ENCODE data around the gene OR51B4. TPM values are rescaled to one million over a fixed set of nuclear protein-coding genes. Genes with fewer than 3 reads are reported as not detected.

Gene OR51B4
- polyA plus RNA-seq, 1 donor from 2014 or later, result not detected

DNA sequence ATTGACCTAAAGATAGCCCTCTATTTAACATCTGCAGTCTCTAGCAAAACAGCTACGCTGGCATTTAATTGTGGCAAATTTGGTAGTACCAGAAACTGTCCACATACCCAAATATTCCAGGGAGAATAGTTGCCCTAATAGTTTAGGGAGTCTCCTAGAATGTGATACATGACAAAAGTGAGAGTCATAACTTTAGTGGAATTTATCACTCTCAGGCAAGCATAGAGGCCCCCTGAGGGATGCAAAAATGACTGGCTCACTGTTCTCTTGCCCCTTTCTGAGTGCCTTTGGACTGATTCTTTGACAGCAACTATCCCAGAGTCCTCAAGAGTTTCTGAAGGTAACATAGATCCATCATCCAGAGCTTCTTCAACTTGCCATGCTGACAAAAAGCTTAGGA is 2.3 kb upstream of the OR51B4 start:
- H3K9me2 ChIP-seq (ENCODE audit: insufficient read depth, low read length), result no peaks in the 10 kb centered on the region
- H3K79me2 ChIP-seq (replicated peaks; ENCODE audit: insufficient read depth, low read length), result no peaks in the 10 kb centered on the region
- no peak overlapping the region for H3K4me2 ChIP-seq (ENCODE audit: low read length)
- no peaks in the 10 kb centered on the region for H3K27me3 ChIP-seq (ENCODE audit: insufficient read depth, low read depth, low read length)
- H3K9me3 ChIP-seq (ENCODE audit: low read length), result no peaks in the 10 kb centered on the region
- no peak overlapping the region for H2AFZ ChIP-seq (ENCODE audit: low read depth, low read length)
- TF ChIP-seq TAF1 (IDR thresholded peaks at IDR 0.05; ENCODE audit: low read depth), result no peak
- TF ChIP-seq EP300 (conservative IDR thresholded peaks at IDR 0.05; ENCODE audit: poor library complexity, severe bottlenecking), result no peak
- TF ChIP-seq EZH2 (IDR thresholded peaks at IDR 0.05; ENCODE audit: borderline replicate concordance, insufficient read depth, low read length, poor library complexity, severe bottlenecking), result no peak
- no peak for TF ChIP-seq RAD21 (conservative IDR thresholded peaks at IDR 0.05)
- TF ChIP-seq, protein P1, sequence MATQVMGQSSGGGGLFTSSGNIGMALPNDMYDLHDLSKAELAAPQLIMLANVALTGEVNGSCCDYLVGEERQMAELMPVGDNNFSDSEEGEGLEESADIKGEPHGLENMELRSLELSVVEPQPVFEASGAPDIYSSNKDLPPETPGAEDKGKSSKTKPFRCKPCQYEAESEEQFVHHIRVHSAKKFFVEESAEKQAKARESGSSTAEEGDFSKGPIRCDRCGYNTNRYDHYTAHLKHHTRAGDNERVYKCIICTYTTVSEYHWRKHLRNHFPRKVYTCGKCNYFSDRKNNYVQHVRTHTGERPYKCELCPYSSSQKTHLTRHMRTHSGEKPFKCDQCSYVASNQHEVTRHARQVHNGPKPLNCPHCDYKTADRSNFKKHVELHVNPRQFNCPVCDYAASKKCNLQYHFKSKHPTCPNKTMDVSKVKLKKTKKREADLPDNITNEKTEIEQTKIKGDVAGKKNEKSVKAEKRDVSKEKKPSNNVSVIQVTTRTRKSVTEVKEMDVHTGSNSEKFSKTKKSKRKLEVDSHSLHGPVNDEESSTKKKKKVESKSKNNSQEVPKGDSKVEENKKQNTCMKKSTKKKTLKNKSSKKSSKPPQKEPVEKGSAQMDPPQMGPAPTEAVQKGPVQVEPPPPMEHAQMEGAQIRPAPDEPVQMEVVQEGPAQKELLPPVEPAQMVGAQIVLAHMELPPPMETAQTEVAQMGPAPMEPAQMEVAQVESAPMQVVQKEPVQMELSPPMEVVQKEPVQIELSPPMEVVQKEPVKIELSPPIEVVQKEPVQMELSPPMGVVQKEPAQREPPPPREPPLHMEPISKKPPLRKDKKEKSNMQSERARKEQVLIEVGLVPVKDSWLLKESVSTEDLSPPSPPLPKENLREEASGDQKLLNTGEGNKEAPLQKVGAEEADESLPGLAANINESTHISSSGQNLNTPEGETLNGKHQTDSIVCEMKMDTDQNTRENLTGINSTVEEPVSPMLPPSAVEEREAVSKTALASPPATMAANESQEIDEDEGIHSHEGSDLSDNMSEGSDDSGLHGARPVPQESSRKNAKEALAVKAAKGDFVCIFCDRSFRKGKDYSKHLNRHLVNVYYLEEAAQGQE (IDR thresholded peaks at IDR 0.05; ENCODE audit: borderline replicate concordance), result no peak
- no peak for TF ChIP-seq POLR2AphosphoS5 (IDR thresholded peaks at IDR 0.05)
- TF ChIP-seq SMC3 (conservative IDR thresholded peaks at IDR 0.05; ENCODE audit: poor library complexity), result no peak
- no peak for TF ChIP-seq MXI1 (conservative IDR thresholded peaks at IDR 0.05; ENCODE audit: poor library complexity, severe bottlenecking)
- TF ChIP-seq, protein P2, sequence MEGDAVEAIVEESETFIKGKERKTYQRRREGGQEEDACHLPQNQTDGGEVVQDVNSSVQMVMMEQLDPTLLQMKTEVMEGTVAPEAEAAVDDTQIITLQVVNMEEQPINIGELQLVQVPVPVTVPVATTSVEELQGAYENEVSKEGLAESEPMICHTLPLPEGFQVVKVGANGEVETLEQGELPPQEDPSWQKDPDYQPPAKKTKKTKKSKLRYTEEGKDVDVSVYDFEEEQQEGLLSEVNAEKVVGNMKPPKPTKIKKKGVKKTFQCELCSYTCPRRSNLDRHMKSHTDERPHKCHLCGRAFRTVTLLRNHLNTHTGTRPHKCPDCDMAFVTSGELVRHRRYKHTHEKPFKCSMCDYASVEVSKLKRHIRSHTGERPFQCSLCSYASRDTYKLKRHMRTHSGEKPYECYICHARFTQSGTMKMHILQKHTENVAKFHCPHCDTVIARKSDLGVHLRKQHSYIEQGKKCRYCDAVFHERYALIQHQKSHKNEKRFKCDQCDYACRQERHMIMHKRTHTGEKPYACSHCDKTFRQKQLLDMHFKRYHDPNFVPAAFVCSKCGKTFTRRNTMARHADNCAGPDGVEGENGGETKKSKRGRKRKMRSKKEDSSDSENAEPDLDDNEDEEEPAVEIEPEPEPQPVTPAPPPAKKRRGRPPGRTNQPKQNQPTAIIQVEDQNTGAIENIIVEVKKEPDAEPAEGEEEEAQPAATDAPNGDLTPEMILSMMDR (IDR thresholded peaks at IDR 0.05; ENCODE audit: poor library complexity, severe bottlenecking), result no peak
- no peak overlapping the region for H3K27ac ChIP-seq (ENCODE audit: low read length)
- H4K20me1 ChIP-seq (ENCODE audit: insufficient read depth), result no peaks in the 10 kb centered on the region
- no peak overlapping the region for H3K4me3 ChIP-seq (ENCODE audit: low read length)
- no peaks in the 10 kb centered on the region for H3K36me3 ChIP-seq (ENCODE audit: insufficient read depth, low read length)
- H3F3A ChIP-seq (ENCODE audit: insufficient read depth, low read length, poor library complexity, severe bottlenecking), result no peaks in the 10 kb centered on the region
- no peak overlapping the region for H3K9ac ChIP-seq (ENCODE audit: low read length)

DNA sequence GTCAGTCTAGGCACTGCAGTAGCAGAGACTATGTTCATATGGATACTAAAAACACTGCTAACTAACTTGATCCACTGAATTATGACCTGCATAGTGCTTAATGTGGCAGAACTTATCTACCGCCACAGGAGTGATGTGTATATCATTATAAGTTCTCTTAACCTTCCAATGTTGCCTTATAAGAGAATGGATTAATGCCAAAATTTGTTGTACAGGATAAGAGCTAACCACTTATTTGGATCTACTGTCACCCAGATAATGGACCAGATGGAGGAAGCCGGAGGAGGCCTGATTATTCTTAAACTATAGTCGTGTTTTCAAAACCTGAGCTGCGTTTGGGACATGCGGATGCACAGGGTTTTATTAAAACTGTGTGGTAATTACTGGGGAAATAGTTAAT is 1.9 kb upstream of the OR51B4 start:
- Histone ChIP-seq H3F3A (ENCODE audit: insufficient read depth, low read length, poor library complexity, severe bottlenecking) (no peaks in the 10 kb centered on the region), H3K4me2 (ENCODE audit: low read length) (no peak overlapping the region), H3K4me3 (ENCODE audit: low read length) (no peak overlapping the region), H4K20me1 (ENCODE audit: insufficient read depth) (no peaks in the 10 kb centered on the region), H3K9me2 (ENCODE audit: insufficient read depth, low read length) (no peaks in the 10 kb centered on the region), H3K27me3 (ENCODE audit: insufficient read depth, low read depth, low read length) (no peaks in the 10 kb centered on the region), H3K79me2 (replicated peaks; ENCODE audit: insufficient read depth, low read length) (no peaks in the 10 kb centered on the region), H2AFZ (ENCODE audit: low read depth, low read length) (no peak overlapping the region), H3K9ac (ENCODE audit: low read length) (no peak overlapping the region), H3K9me3 (ENCODE audit: low read length) (no peaks in the 10 kb centered on the region), H3K36me3 (ENCODE audit: insufficient read depth, low read length) (no peaks in the 10 kb centered on the region), H3K27ac (ENCODE audit: low read length) (no peak overlapping the region)
- TF ChIP-seq EP300 (conservative IDR thresholded peaks at IDR 0.05; ENCODE audit: poor library complexity, severe bottlenecking) (no peak), MXI1 (conservative IDR thresholded peaks at IDR 0.05; ENCODE audit: poor library complexity, severe bottlenecking) (no peak), EZH2 (IDR thresholded peaks at IDR 0.05; ENCODE audit: borderline replicate concordance, insufficient read depth, low read length, poor library complexity, severe bottlenecking) (no peak), POLR2AphosphoS5 (IDR thresholded peaks at IDR 0.05) (no peak), SMC3 (conservative IDR thresholded peaks at IDR 0.05; ENCODE audit: poor library complexity) (no peak), RAD21 (conservative IDR thresholded peaks at IDR 0.05) (no peak), TAF1 (IDR thresholded peaks at IDR 0.05; ENCODE audit: low read depth) (no peak)
- TF ChIP-seq, protein P1 (IDR thresholded peaks at IDR 0.05; ENCODE audit: borderline replicate concordance), result no peak
- TF ChIP-seq, protein P2 (IDR thresholded peaks at IDR 0.05; ENCODE audit: poor library complexity, severe bottlenecking), result no peak
